ACHN (cell line): ENCODE measurements around the gene SC5D.

Experiments used
- DNase-seq: peaks from one replicate; pipeline ENCODE4 v3.0.0-alpha.2; 2015
- in situ Hi-C: cut with HindIII; loops from 2 replicates; pipeline ENCODE4 v1.10.0; 2017; ENCODE audit warnings: low sequenced_read_pairs, low pct_ligation_motif_present, low pct_unique_long_range_greater_than_20kb

The SC5D gene

GRCh38 chr11:121292495-121293287 lies at the start of gene SC5D:
Gene SC5D, plus strand, starts transcription at chr11:121292771. Its CDS starts 10,605 bp downstream, at chr11:121303376.
- peak; percentile 90 for DNase-seq
- in situ Hi-C loops, result no loop called here

- in situ Hi-C loops, result no loop called here
- no peak for DNase-seq
These were observed 47.7 kb upstream of the SC5D start for GRCh38 chr11:121244884-121245283.

- in situ Hi-C loops, result no loop called here
- no peak for DNase-seq
These were observed 46.4 kb upstream of the SC5D start for GRCh38 chr11:121246021-121246768.

- no peak for DNase-seq
- in situ Hi-C loops, result no loop called here
These were observed 45.9 kb upstream of the SC5D start for GRCh38 chr11:121246769-121247035.

GRCh38 chr11:121248496-121248895 lies 44.1 kb upstream of the SC5D start:
- in situ Hi-C loops, result no loop called here

GRCh38 chr11:121249039-121249663 lies 43.4 kb upstream of the SC5D start:
- in situ Hi-C loops, result no loop called here
- DNase-seq, result peak; percentile 48

More at GRCh38 chr11:121248496-121248895, 44.1 kb upstream of the SC5D start:
- no peak for DNase-seq

GRCh38 chr11:121250843-121251242 lies 41.7 kb upstream of the SC5D start:
- no peak for DNase-seq

GRCh38 chr11:121253951-121254350 lies 38.6 kb upstream of the SC5D start:
- no peak for DNase-seq
- in situ Hi-C loops, result no loop called here

More at GRCh38 chr11:121250843-121251242, 41.7 kb upstream of the SC5D start:
- in situ Hi-C loops, result no loop called here

- no peak for DNase-seq
- in situ Hi-C loops, result no loop called here
These were observed 37.8 kb upstream of the SC5D start for GRCh38 chr11:121254756-121255155.

- in situ Hi-C loops, result no loop called here
- DNase-seq, result no peak
These were observed 37.0 kb upstream of the SC5D start for GRCh38 chr11:121255473-121256125.

- no peak for DNase-seq
- in situ Hi-C loops, result no loop called here
These were observed 35.3 kb upstream of the SC5D start for GRCh38 chr11:121257289-121257688.

- in situ Hi-C loops, result no loop called here
- no peak for DNase-seq
These were observed 34.6 kb upstream of the SC5D start for GRCh38 chr11:121257976-121258375.

- no peak for DNase-seq
- in situ Hi-C loops, result no loop called here
These were observed 27.0 kb upstream of the SC5D start for GRCh38 chr11:121265586-121265985.

GRCh38 chr11:121268581-121268980 lies 24.0 kb upstream of the SC5D start:
- in situ Hi-C loops, result no loop called here
- DNase-seq, result no peak

- in situ Hi-C loops, result no loop called here
- DNase-seq, result no peak
These were observed 22.4 kb upstream of the SC5D start for GRCh38 chr11:121270001-121270678.

- DNase-seq, result no peak
- in situ Hi-C loops, result no loop called here
These were observed 18.1 kb upstream of the SC5D start for GRCh38 chr11:121274332-121274991.

GRCh38 chr11:121281698-121282097 lies 10.9 kb upstream of the SC5D start:
- in situ Hi-C loops, result no loop called here
- no peak for DNase-seq

- in situ Hi-C loops, result no loop called here
- no peak for DNase-seq
These were observed 10.2 kb upstream of the SC5D start for GRCh38 chr11:121282386-121282785.
